GM18526 (cell line): Measurements from ENCODE around the gene PIK3R2.

Experiments used
- POLR2A ChIP-seq: IDR thresholded peaks from 3 replicates; pipeline ENCODE4 v1.6.1; 2011; ENCODE audit not compliant: insufficient read length; ENCODE audit errors: extremely low read depth

The PIK3R2 gene

DNA sequence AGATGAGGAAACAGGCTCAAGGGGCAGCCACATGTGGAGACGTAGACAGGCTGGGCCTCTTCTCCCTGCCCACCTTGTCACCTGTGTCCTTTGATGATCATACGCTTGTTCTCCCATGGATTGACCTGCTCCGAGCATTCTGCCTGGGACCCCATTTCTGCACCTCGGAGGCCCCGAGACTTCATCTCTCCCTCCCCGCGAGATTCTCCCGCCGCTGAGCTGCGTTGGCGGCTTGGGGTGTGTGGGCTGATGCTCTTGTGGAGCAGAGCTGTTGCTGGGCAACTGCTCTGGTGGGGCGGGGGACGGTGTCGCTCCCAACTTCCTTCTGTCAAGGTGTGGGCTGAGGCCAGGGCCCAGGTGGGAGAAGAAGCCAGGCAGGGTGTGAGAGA, 33.3 kb upstream of the PIK3R2 start:
- no peak for TF ChIP-seq POLR2A

DNA sequence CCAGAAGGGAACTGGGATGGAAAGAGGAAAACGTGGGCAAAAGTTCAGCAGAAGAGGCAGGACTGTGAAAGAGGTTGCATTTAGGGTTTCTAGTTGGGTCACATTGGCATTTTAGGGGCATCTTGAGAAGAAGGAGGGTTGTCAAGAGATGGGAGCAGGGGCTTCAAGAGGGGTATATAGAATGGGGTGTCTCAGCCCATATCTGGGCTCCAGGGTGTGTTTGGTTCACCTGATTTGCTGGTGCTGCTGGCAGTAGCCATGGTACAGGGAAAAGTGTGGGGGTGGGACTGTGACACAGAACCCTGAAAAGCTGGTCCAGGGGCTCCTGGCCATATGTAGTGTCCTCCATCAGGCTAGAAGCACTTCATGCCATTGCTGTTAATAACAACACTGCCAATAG, 32.8 kb upstream of the PIK3R2 start:
- no peak for TF ChIP-seq POLR2A

DNA sequence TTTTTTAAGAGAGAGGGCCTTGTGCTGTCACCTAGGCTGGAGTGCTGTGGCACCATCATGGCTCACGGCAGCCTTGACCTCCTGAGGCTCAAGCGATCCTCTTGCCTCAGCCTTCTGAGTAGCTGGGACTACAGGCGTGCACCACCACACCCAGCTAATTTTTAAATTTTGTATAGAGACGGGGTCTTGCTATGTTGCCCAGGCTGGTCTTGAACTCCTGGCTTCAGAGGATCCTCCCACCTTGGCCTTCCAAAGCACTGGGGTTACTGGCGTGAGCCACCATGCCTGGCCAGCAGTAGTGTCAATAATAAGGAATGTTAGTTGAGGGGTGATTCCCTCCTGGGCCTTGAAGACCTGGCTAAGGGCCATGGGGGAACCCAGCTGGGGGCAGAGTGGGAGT, 31.8 kb upstream of the PIK3R2 start:
- no peak for TF ChIP-seq POLR2A

DNA sequence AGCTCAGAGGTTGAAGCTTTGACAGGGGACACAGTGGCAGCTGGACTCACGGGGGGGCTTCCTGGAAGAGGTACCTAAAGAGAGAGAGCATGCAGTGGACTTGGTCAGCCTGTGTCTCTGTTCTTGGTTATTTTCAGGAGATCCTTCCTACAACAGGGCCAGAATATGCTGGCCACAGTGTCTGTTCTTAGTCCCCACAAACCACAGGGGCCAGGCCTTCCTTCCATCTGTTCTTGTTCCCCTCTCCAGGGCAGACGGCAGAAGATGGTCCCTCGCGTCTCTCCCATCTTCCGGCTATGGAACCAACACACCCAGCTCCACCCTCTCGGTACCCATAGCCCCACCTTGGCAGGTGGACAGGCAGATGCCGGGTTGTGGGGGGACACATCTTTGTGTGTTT, 30.5 kb upstream of the PIK3R2 start:
- TF ChIP-seq POLR2A, result no peak

DNA sequence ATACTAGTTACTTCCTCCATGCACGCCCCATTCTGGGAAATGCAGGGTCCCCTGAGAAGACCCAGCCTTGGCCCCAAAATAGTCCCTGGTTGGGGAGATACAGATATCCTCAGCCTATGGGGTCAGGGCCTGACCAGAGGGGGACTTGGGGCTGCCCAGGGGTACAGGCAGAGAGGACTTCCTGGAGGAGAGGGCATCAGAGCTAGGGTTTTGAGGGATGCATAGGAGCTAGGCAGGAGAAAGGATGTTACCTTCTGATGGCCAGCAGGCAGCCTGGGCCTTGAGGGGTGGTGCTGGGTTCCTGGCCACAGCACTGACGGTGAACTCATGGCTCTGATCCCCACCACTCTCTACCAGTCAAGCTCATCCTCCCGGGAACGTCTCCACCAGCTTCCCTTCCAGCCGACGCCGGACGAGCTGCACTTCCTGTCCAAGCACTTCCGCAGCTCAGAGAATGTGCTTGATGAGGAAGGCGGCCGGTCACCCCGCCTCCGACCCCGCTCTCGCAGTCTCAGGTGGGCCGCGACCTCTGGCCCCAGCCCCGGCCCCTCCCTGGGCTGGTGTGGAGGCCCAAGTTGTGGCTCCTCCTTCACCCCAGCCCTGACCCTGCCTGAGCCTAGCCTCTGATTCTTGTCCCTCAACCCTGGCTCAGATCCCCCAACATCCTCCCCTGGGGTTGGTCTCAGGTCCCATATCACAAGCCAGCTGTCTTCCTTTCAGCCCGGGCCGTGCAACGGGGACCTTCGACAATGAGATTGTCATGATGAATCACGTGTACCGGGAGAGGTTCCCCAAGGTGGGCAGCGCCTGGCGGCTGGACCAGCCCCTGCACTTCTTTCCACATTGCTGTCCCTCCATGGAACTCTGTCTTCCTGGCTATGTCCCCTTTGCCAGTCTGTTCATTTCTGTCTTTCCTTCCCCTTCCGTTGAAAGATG, 29.8 kb upstream of the PIK3R2 start:
- TF ChIP-seq POLR2A, result no peak

DNA sequence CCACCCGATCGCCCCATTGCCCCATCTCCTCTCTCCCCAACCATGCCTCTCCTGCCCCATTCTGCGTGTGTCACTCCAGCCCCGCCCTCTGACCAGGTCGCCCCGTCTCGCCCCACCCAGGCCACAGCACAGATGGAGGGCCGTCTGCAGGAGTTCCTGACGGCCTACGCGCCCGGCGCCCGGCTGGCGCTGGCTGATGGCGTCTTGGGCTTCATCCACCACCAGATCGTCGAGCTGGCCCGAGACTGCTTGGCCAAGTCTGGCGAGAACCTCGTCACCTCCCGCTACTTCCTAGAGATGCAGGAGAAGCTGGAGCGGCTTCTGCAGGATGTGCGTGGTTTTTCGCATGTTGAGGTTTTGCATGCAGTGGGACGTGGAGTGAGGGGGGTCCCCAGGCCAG, 29.1 kb upstream of the PIK3R2 start:
- TF ChIP-seq POLR2A, result no peak

DNA sequence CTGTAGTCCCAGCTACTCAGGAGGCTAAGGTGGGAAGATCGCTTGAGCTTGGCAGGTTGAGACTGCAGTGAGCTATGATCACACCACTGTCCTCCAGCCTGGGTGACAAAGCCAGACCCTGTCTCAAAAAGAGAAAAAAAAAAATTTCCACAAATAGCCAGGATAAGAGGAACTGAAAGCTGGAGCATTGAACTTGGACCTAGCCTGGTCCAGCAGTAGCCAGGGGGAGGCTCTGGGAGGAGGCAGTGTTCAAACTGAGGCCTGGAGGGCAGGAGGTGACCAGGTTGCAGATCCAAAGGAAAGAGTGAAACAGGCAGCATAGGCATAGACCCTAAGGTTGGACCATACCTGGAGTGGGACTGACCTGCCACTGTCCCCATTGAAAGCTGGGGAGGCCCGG, 26.9 kb upstream of the PIK3R2 start:
- no peak for TF ChIP-seq POLR2A

DNA sequence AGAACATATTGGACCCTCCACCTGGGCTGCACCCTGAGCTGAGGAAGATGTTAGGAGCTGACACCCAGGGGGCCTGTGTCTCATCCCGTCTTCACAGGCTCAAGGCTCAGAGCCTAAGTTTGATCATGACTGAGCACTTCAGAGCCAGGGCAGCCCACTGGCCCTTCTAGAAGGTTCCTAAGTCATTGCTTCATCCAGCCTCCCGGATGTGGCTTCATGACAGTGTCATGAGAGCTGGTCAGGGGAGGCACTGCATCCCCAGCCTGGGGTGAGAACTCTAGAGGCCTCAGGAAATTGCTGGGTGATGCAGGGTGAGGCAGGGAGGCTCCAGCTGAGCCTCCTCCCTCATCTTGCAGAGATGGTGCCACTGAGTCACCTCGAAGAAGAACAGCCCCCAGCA, 24.9 kb upstream of the PIK3R2 start:
- TF ChIP-seq POLR2A, result no peak

DNA sequence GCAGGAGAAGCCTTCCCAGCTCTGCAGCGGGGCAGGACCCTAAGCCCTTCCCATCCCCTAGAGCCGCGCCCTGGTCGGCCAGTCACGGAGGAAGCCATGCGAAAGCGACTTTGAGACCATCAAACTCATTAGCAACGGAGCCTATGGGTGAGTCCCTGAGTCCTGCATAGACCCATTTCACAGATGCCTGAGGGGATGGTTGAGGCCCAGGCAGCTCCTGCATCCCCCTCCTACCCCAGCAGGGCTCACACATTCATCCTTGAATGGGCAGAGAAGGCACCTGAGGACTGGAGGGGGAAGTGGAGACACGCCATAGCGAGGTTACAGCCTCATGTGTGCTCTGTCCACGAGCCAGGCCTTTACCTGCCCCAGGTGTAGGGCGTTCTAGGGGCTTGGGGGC, 24.2 kb upstream of the PIK3R2 start:
- no peak for TF ChIP-seq POLR2A

DNA sequence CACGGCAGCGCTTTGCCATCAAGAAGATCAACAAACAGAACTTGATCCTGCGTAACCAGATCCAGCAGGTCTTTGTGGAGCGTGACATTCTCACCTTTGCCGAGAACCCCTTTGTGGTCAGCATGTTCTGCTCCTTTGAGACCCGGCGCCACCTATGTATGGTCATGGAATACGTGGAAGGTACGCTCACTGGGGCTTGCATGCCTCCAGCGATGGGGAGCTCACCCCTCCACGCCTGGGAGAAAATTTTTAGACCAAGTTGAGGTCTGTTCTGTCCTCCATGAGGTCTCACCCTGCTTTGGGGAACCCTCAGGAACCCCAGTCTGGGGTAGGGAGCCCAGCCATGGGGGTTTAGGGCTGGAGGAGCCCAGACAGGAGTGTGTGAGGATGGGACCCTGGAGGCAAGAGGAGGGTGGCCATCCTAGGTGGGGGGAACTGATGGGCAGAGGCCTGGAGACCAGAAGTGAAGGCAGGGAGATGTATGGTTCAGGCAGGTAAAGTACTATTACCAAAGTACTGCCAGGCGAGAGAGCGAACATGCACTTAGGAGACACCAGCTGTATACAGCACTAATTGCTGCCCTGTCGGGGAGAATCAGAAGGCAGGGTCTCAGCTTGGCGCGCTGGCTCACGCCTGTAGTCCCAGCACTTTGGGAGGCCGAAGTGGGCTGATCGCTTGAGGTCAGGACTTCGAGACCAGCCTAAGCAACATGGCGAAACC, 22.3 kb upstream of the PIK3R2 start:
- TF ChIP-seq POLR2A, result no peak

DNA sequence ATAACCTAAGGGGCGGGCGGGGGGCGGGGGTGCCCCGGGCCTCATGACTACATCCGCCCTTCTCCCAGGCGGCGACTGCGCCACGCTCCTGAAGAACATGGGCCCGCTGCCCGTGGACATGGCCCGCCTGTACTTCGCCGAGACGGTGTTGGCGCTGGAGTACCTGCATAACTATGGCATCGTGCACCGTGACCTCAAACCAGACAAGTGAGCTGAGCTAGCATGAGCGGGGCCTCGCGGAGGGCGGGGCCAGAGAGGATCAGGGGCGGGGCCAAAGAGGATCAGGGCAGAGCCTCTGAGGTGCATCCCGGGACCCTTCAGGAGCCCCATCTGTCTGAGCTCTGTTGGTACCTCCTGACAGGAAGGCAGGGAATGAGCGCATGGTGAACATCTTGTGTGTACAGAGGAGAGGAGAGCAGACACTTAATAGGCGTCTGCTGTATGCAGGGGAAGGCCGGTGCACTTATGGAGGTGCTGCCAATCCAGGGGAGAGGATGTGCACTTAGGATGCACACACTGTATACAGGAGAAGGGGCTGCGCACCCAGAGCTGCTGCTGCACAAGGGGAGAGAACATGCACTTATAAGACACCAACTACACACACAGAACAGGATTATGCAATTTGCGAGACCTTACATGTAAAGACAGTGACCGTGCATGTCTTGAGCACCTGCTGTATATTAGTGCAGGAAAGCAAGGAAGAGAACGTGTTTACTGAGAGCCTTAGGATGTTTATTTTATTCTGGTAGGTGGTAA, 20.9 kb upstream of the PIK3R2 start:
- no peak for TF ChIP-seq POLR2A

DNA sequence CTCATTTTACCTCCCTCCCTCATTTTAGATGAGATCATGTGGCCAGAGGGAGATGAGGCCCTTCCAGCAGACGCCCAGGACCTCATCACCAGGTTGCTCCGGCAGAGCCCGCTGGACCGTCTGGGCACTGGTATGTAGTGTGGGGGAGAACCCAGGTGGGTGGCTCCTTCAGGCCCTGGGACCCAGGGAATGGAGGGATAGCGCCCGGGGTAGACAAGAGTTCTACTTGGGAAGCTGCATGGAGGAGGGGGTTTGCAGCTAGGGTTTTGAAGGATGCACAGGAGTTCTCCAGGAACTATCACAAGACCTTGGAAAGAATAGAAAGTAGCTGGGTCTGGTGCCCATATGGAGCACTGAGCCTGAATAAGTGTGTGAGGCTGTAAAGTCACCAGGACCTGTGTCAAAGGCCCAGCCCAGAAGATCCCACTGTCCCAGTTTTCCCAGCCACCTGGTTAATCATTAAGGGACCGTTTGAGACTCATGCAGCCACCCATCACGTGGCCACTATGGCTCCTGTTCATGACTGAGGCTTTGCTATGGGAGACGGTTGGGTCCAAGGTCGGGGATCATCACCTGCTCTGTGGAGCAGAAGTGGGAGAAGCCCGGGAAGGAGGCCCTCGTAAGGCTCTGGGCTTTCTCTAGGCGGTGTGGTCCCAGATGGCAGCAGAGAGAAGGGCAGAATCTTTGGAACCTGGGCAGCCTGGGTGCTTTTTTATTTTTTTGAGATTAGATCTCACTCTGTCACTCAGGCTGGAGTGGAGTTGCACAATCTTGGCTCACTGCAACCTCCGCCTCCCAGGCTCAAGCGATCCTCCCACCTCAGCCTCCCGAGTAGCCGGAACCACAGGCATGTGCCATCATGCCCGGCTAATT, 17.0 kb upstream of the PIK3R2 start:
- no peak for TF ChIP-seq POLR2A

DNA sequence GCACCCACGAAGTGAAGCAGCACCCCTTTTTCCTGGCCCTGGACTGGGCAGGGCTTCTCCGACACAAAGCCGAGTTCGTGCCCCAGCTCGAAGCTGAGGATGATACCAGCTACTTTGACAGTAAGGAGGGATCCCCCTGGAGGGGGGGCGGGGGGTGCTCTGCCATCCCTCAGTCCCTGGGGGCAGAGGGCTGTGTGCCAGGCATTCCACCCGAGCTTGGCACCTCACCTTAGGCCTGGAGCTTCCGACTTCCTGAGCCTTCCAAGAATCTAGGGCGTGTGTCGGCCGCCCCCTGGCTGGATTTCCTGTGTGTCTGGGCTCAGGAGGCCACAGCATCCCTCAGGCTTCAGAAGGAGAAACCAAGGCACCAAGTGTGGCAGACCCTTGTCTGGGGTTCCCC, 15.7 kb upstream of the PIK3R2 start:
- no peak for TF ChIP-seq POLR2A

DNA sequence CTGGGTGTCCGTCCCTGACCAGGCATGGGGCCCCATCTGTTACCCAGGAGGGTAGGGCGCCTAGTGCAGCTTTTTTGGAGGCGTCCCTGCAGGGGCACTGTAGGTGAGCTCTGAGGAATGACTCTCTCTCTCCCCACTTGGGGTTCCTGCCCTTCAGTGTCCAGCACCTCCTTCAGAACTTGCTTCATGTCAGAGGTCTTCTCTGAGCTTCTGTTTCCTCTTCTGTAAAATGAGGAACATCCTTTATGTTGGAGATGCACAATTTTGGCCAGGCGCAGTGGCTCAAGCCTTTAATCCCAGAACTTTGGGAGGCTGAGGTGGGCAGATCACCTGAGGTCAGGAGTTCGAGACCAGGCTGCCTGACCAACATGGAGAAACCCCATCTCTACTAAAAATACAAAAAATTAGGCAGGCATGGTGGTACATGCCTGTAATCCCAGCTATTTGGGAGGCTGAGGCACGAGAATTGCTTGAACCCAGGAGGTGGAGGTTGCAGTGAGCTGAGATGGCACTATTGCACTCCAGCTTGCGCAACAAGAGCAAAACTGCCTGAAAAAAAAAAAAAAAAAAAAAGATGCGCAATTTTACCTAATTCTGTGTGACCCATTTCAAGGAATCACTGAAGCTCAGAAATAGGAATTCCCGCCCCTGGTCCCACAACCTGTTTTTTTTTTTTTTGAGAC, 15.2 kb upstream of the PIK3R2 start:
- no peak for TF ChIP-seq POLR2A
